Measurements from ENCODE around the gene ITLN1.

ITLN1 gene

DNA sequence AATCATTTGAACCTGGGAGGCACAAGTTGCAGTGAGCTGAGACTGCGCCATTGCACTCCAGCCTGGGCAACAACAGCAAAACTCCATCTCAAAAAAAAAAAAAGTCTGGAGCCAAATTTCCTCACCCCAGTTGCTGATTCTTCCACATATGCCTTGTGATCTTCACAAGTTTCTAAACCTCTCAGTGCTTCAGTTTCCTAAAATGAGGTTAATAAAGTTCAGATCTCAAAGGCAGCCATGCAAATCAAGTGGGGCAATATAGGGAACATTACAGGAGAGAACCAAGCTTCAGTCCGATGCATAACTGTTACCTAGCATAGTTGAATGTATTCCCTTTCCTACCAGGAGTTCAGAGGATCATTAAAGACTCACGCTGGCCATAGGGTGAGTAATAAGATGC is 4.8 kb downstream of the ITLN1 start:
- TF ChIP-seq REST (IDR thresholded peaks at IDR 0.05; ENCODE audit: insufficient replicate concordance, low read depth) (no peak), SPI1 (IDR thresholded peaks at IDR 0.05; ENCODE audit: borderline replicate concordance, low read depth) (no peak), GABPA (IDR thresholded peaks at IDR 0.05; ENCODE audit: low read depth) (no peak), POLR2AphosphoS5 (IDR thresholded peaks at IDR 0.05; ENCODE audit: low read depth) (no peak)
- TF ChIP-seq, protein P1, sequence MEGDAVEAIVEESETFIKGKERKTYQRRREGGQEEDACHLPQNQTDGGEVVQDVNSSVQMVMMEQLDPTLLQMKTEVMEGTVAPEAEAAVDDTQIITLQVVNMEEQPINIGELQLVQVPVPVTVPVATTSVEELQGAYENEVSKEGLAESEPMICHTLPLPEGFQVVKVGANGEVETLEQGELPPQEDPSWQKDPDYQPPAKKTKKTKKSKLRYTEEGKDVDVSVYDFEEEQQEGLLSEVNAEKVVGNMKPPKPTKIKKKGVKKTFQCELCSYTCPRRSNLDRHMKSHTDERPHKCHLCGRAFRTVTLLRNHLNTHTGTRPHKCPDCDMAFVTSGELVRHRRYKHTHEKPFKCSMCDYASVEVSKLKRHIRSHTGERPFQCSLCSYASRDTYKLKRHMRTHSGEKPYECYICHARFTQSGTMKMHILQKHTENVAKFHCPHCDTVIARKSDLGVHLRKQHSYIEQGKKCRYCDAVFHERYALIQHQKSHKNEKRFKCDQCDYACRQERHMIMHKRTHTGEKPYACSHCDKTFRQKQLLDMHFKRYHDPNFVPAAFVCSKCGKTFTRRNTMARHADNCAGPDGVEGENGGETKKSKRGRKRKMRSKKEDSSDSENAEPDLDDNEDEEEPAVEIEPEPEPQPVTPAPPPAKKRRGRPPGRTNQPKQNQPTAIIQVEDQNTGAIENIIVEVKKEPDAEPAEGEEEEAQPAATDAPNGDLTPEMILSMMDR (IDR thresholded peaks at IDR 0.05; ENCODE audit: insufficient read depth, low read length): no peak
- no peak overlapping the region for H3K4me3 ChIP-seq (replicated peaks; ENCODE audit: insufficient read depth, low read length)
- DNase-seq (ENCODE audit: low read depth in 1 of 2, low spot score in 1 of 2): no peak

GRCh38 chr1:160879056-160879455 is 5.9 kb downstream of the ITLN1 start:
- H3K27me3 ChIP-seq (ENCODE audit: insufficient read depth, poor library complexity, severe bottlenecking): no peaks in the 10 kb centered on the region
- DNase-seq (ENCODE audit: low read depth in 1 of 2, low spot score in 1 of 2): no peak
- TF ChIP-seq REST (IDR thresholded peaks at IDR 0.05; ENCODE audit: insufficient replicate concordance, low read depth) (no peak), GABPA (IDR thresholded peaks at IDR 0.05; ENCODE audit: low read depth) (no peak), SPI1 (IDR thresholded peaks at IDR 0.05; ENCODE audit: borderline replicate concordance, low read depth) (no peak), POLR2AphosphoS5 (IDR thresholded peaks at IDR 0.05; ENCODE audit: low read depth) (no peak)
- H3K27ac ChIP-seq (replicated peaks): no peak overlapping the region
- H3K4me3 ChIP-seq (replicated peaks; ENCODE audit: insufficient read depth, low read length): no peak overlapping the region

More for the DNA sequence above, 4.8 kb downstream of the ITLN1 start:
- no peaks in the 10 kb centered on the region for H3K27me3 ChIP-seq (ENCODE audit: insufficient read depth, poor library complexity, severe bottlenecking)
- H3K27ac ChIP-seq (replicated peaks): no peak overlapping the region

GRCh38 chr1:160877221-160877620 is 7.8 kb downstream of the ITLN1 start:
- TF ChIP-seq, protein P1 (IDR thresholded peaks at IDR 0.05; ENCODE audit: insufficient read depth, low read length): no peak
- TF ChIP-seq REST (IDR thresholded peaks at IDR 0.05; ENCODE audit: insufficient replicate concordance, low read depth): no peak
- no peak for TF ChIP-seq POLR2AphosphoS5 (IDR thresholded peaks at IDR 0.05; ENCODE audit: low read depth)
- no peak for TF ChIP-seq GABPA (IDR thresholded peaks at IDR 0.05; ENCODE audit: low read depth)
- no peak for TF ChIP-seq SPI1 (IDR thresholded peaks at IDR 0.05; ENCODE audit: borderline replicate concordance, low read depth)
- H3K27ac ChIP-seq (replicated peaks): no peak overlapping the region

More at GRCh38 chr1:160877221-160877620, 7.8 kb downstream of the ITLN1 start:
- DNase-seq (ENCODE audit: low read depth in 1 of 2, low spot score in 1 of 2): no peak
- H3K27me3 ChIP-seq (ENCODE audit: insufficient read depth, poor library complexity, severe bottlenecking): no peaks in the 10 kb centered on the region
- no peak overlapping the region for H3K4me3 ChIP-seq (replicated peaks; ENCODE audit: insufficient read depth, low read length)

All from HL-60 (cell line).